ENCODE measurements around the gene TBC1D22A. TPM values are rescaled to one million over a fixed set of nuclear protein-coding genes. Genes with fewer than 3 reads are reported as not detected.

TBC1D22A gene
- total and polyA plus RNA-seq, 10 of the 15 experiments (the other 5 are each of a cell fraction or from before 2014, with no cell fraction given), result 0.63 to 44.7 (median 27.4) TPM

DNA sequence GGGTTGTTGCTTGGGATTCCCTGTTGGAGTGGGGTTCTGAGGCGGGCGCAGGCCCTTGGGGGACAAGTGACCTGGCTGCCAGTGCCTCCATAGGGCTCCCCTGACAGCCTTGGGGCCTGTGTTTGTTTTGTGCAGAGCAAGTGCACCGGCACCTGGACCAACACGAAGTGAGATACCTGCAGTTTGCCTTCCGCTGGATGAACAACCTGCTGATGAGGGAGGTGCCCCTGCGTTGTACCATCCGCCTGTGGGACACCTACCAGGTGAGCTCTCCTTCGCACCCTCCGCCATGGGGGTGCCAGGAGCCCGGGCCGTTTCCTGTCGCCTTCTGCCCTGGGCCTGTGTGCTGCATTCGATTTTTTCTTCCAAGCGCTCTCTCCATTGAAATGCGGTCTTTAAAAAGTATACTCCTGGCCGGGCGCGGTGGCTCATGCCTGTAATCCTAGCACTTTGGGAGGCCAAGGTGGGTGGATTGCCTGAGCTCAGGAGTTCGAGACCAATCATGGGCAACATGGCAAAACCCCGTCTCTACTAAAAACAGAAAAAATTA is 274.6 kb downstream of the TBC1D22A start:
- Histone ChIP-seq H3K4me3 (no peak overlapping the region), H3K4me1 (ENCODE audit: control insufficient read depth, insufficient read depth, low read length) (no peaks in the 10 kb centered on the region), H4K20me1 (ENCODE audit: control insufficient read depth, insufficient read depth) (no peaks in the 10 kb centered on the region), H3K79me2 (ENCODE audit: control insufficient read depth, insufficient read depth, low read length) (no peaks in the 10 kb centered on the region), H2AFZ (ENCODE audit: control insufficient read depth, low read depth, low read length) (no peak overlapping the region), H3K9ac (ENCODE audit: control insufficient read depth, insufficient read depth, low read length) (no peak overlapping the region), H3K9me3 (replicated peaks; ENCODE audit: control insufficient read depth, insufficient read depth, low read length) (no peaks in the 10 kb centered on the region), H3K27ac (ENCODE audit: control insufficient read depth, insufficient read depth) (no peak overlapping the region), H3K36me3 (ENCODE audit: control insufficient read depth in 2 of 2, insufficient read depth in 2 of 2, low read length in 1 of 2) (peaks cover 4 to 7% of the 10 kb centered on the region in 2 experiments; a peak in 3 of 4 replicates), H3K27me3 (replicated peaks in 1 of 2; ENCODE audit: control insufficient read depth in 2 of 2, insufficient read depth in 2 of 2, low read length in 1 of 2) (no peaks in the 10 kb centered on the region), H3K4me2 (ENCODE audit: control insufficient read depth, insufficient read depth) (no peak overlapping the region)
- WGBS (ENCODE audit: insufficient coverage, insufficient replicate concordance, low lambda C conversion rate, missing lambda C conversion rate), result 97% methylated on average over 20 of the region's 20 CpGs
- in situ Hi-C loops (cut with MboI) (no loop called here), intact Hi-C loops (cut with micrococcal nuclease; ENCODE audit: unreplicated experiment) (no loop called here)
- no TSS peak for BruUV-seq (replicated peaks)
- no peak for FAIRE-seq
- CTCF ChIA-PET, result no interaction called here
- DNase-seq (ENCODE audit: low read depth, low spot score), result no peak
- RAD21 ChIA-PET (ENCODE audit: unreplicated experiment), result no interaction called here
- no peak for ATAC-seq
- POLR2A ChIA-PET, result no interaction called here
- SMC1A ChIA-PET (ENCODE audit: uncharacterized antibody, unreplicated experiment), result no interaction called here
- no peak for TF ChIP-seq STAT1 (conservative IDR thresholded peaks at IDR 0.05)
- no peak for TF ChIP-seq NKRF (conservative IDR thresholded peaks at IDR 0.05)
- no peak for TF ChIP-seq MAX (IDR thresholded peaks at IDR 0.05; ENCODE audit: low read depth, low read length)
- no peak for TF ChIP-seq HDAC2 (IDR thresholded peaks at IDR 0.05)
- no peak for TF ChIP-seq CUX1 (IDR thresholded peaks at IDR 0.05; ENCODE audit: insufficient replicate concordance, low read depth, low read length)
- TF ChIP-seq ASH2L (IDR thresholded peaks at IDR 0.05; ENCODE audit: borderline replicate concordance, low read depth), result no peak
- TF ChIP-seq POLR2AphosphoS2 (IDR thresholded peaks at IDR 0.05; ENCODE audit: low read depth, low read length), result no peak
- TF ChIP-seq TCF7 (IDR thresholded peaks at IDR 0.05; ENCODE audit: borderline replicate concordance), result no peak
- TF ChIP-seq MEF2B (IDR thresholded peaks at IDR 0.05; ENCODE audit: partially characterized antibody, poor library complexity, severe bottlenecking), result no peak

All from GM12878 (cell line).